GM10847 (cell line): ENCODE results near the gene UTP18.

ENCODE experiments used
- POLR2A ChIP-seq: IDR thresholded peaks from 2 replicates; pipeline ENCODE4 v1.6.1; 2011; ENCODE audit not compliant: insufficient read length; ENCODE audit errors: extremely low read depth

Gene UTP18

GRCh38 chr17:51298508-51299371 lies 38.4 kb downstream of the UTP18 start:
- no peak for TF ChIP-seq POLR2A

GRCh38 chr17:51299859-51300258 lies 39.5 kb downstream of the UTP18 start:
- no peak for TF ChIP-seq POLR2A

- no peak for TF ChIP-seq POLR2A
Observed at GRCh38 chr17:51305182-51305581, 44.8 kb downstream of the UTP18 start.

- no peak for TF ChIP-seq POLR2A
Observed at GRCh38 chr17:51319186-51319585, 58.8 kb downstream of the UTP18 start.

- no peak for TF ChIP-seq POLR2A
Observed at GRCh38 chr17:51322390-51323029, 62.2 kb downstream of the UTP18 start.

GRCh38 chr17:51325471-51325870 lies 65.1 kb downstream of the UTP18 start:
- TF ChIP-seq POLR2A = no peak

GRCh38 chr17:51335006-51335590 lies 74.8 kb downstream of the UTP18 start:
- no peak for TF ChIP-seq POLR2A

GRCh38 chr17:51335883-51336822 lies 75.8 kb downstream of the UTP18 start:
- TF ChIP-seq POLR2A = no peak

GRCh38 chr17:51341457-51341856 lies 81.1 kb downstream of the UTP18 start:
- no peak for TF ChIP-seq POLR2A

GRCh38 chr17:51342257-51342656 lies 81.9 kb downstream of the UTP18 start:
- no peak for TF ChIP-seq POLR2A

- TF ChIP-seq POLR2A = no peak
Observed at GRCh38 chr17:51344532-51344931, 84.2 kb downstream of the UTP18 start.

GRCh38 chr17:51346218-51346982 lies 86.1 kb downstream of the UTP18 start:
- TF ChIP-seq POLR2A = no peak
